ENCODE measurements around the gene HDAC4. TPM values are rescaled to one million over a fixed set of nuclear protein-coding genes. Genes with fewer than 3 reads are reported as not detected.

Gene HDAC4
- total RNA-seq, 1 experiment from 2014 or later: 47.6 TPM

DNA sequence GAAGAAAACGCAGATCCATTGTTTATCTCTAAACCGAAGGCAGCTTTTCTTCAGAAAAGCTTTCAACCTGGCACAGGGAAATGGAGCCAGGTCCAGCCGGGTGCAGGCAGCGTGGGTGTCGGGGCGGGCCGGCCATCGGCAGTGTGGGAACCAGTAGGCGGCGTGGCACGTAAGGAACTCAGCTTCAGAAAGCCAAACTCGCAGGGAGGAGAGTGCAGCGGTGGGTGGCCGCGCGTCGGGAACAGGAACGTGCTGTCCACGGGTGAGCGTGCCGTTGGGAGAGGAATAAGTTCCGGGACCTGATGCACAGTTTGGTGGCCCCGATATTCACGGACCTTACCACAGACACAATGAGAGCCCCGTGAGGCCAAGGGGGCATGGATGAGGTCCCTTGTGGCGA lies 282.6 kb downstream of the HDAC4 start (continued):
- no peak for TF ChIP-seq ZNF274 (IDR thresholded peaks at IDR 0.05; ENCODE audit: low read depth, low read length)

- Histone ChIP-seq H3K9me2 (ENCODE audit: insufficient read depth) (no peaks in the 10 kb centered on the region), H3K9ac (ENCODE audit: low read length) (no peak overlapping the region), H3K27ac (ENCODE audit: low read depth, low read length) (no peak overlapping the region), H3K4me2 (ENCODE audit: low read length) (no peak overlapping the region), H3K36me3 (ENCODE audit: control insufficient read depth in 1 of 2, insufficient read depth in 2 of 2, low read length in 2 of 2) (no peaks in the 10 kb centered on the region), H2AFZ (ENCODE audit: low read depth, low read length, poor library complexity, severe bottlenecking) (no peak overlapping the region), H3K79me2 (ENCODE audit: insufficient read depth, low read length) (no peaks in the 10 kb centered on the region), H3K27me3 (ENCODE audit: insufficient read depth, low read length) (no peaks in the 10 kb centered on the region), H3K9me3 (ENCODE audit: control insufficient read depth in 1 of 2, insufficient read depth in 1 of 2, low read depth in 1 of 2, low read length in 2 of 2) (no peaks in the 10 kb centered on the region), H4K20me1 (ENCODE audit: insufficient read depth) (no peaks in the 10 kb centered on the region), H3K4me3 (replicated peaks in 1 of 2; ENCODE audit: low read depth in 1 of 2, low read length in 2 of 2) (no peak overlapping the region), H3K4me1 (ENCODE audit: control insufficient read depth in 1 of 2, insufficient read depth in 2 of 2, low read length in 2 of 2) (no peaks in the 10 kb centered on the region)
- intact Hi-C loops (cut with micrococcal nuclease): no loop called here
- ATAC-seq (no peak), DNase-seq (ENCODE audit: low read depth, low spot score) (no peak)
- TF ChIP-seq, protein P1, sequence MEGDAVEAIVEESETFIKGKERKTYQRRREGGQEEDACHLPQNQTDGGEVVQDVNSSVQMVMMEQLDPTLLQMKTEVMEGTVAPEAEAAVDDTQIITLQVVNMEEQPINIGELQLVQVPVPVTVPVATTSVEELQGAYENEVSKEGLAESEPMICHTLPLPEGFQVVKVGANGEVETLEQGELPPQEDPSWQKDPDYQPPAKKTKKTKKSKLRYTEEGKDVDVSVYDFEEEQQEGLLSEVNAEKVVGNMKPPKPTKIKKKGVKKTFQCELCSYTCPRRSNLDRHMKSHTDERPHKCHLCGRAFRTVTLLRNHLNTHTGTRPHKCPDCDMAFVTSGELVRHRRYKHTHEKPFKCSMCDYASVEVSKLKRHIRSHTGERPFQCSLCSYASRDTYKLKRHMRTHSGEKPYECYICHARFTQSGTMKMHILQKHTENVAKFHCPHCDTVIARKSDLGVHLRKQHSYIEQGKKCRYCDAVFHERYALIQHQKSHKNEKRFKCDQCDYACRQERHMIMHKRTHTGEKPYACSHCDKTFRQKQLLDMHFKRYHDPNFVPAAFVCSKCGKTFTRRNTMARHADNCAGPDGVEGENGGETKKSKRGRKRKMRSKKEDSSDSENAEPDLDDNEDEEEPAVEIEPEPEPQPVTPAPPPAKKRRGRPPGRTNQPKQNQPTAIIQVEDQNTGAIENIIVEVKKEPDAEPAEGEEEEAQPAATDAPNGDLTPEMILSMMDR (IDR thresholded peaks at IDR 0.05 in 2 of 3, conservative IDR thresholded peaks at IDR 0.05 in 1 of 3; ENCODE audit: borderline replicate concordance in 1 of 3, insufficient read depth in 1 of 3, low read depth in 2 of 3, low read length in 2 of 3): no peak
- TF ChIP-seq ZFX (IDR thresholded peaks at IDR 0.05) (no peak), SP1 (IDR thresholded peaks at IDR 0.05; ENCODE audit: low read depth) (no peak)
- ChIA-PET CTCF (no interaction called here), POLR2A (no interaction called here), RAD21 (ENCODE audit: low non-redundant PET in 1 of 2, low total read pairs in 2 of 2, uncharacterized antibody in 2 of 2, unreplicated experiment in 2 of 2) (no interaction called here)
- BruUV-seq (replicated peaks): no TSS peak
These were observed 283.0 kb downstream of the HDAC4 start for GRCh38 chr2:239117831-239118230.

DNA sequence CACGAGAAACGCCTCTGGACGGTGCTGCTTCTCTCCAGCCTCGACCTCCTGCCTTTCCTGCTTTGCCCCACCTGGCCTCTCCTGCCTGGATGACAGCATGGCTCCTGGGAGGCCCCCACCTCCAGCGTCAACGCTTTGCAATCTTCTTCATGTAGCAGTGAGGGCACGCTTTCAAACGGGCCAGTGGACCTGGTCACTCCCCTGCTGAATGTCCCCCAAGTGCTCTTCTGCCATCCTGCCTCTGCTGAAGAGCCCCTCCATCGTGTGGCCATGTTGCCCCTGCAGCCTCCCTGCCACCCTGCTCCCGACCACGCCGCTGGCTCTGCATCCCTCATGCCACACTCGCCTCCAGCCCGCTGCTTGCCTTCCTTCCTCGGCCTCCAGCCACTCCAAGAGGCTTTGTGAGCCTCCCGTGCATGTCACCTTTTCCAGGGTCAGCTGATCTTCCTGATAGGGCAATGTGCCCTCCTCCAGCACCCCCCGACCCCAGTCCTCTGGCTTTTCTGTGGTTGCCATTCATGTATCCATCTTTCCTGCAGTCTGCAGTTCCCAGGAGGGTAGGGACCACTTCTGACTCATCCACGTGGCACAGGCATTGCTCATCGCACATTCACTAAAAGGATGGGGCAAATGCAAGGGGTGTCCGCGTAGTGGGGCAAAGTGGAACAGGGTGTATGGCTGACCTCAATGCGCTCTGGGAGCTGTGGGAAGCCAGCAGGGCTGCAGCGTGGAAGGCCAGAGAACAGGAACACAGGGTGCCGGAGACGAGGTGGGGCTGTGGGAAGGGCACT lies 284.2 kb downstream of the HDAC4 start:
- no TSS peak for BruUV-seq (replicated peaks)
- ChIA-PET RAD21 (ENCODE audit: low non-redundant PET in 1 of 2, low total read pairs in 2 of 2, uncharacterized antibody in 2 of 2, unreplicated experiment in 2 of 2) (no interaction called here), CTCF (interaction anchor here (0.7 kb wide), 1 partner anchor 836 kb away, joined by 3 read pairs; no protein-coding TSS in a partner anchor), POLR2A (no interaction called here)
- Histone ChIP-seq H4K20me1 (ENCODE audit: insufficient read depth) (no peaks in the 10 kb centered on the region), H3K9ac (ENCODE audit: low read length) (no peak overlapping the region), H3K4me3 (replicated peaks in 1 of 2; ENCODE audit: low read depth in 1 of 2, low read length in 2 of 2) (no peak overlapping the region), H3K9me2 (ENCODE audit: insufficient read depth) (no peaks in the 10 kb centered on the region), H3K27me3 (ENCODE audit: insufficient read depth, low read length) (no peaks in the 10 kb centered on the region), H3K27ac (ENCODE audit: low read depth, low read length) (no peak overlapping the region), H3K79me2 (ENCODE audit: insufficient read depth, low read length) (no peaks in the 10 kb centered on the region), H3K36me3 (ENCODE audit: control insufficient read depth in 1 of 2, insufficient read depth in 2 of 2, low read length in 2 of 2) (no peaks in the 10 kb centered on the region), H2AFZ (ENCODE audit: low read depth, low read length, poor library complexity, severe bottlenecking) (no peak overlapping the region), H3K9me3 (ENCODE audit: control insufficient read depth in 1 of 2, insufficient read depth in 1 of 2, low read depth in 1 of 2, low read length in 2 of 2) (no peaks in the 10 kb centered on the region), H3K4me2 (ENCODE audit: low read length) (no peak overlapping the region), H3K4me1 (ENCODE audit: control insufficient read depth in 1 of 2, insufficient read depth in 2 of 2, low read length in 2 of 2) (no peaks in the 10 kb centered on the region)
- TF ChIP-seq EGR1 (IDR thresholded peaks at IDR 0.05; ENCODE audit: low read depth) (no peak), ZFX (IDR thresholded peaks at IDR 0.05) (no peak), FOSL1 (IDR thresholded peaks at IDR 0.05; ENCODE audit: low read depth) (no peak), RAD21 (IDR thresholded peaks at IDR 0.05; ENCODE audit: low read depth) (no peak), ATF3 (IDR thresholded peaks at IDR 0.05) (no peak), EZH2 (IDR thresholded peaks at IDR 0.05) (no peak)
- TF ChIP-seq, protein P2, sequence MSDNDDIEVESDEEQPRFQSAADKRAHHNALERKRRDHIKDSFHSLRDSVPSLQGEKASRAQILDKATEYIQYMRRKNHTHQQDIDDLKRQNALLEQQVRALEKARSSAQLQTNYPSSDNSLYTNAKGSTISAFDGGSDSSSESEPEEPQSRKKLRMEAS (IDR thresholded peaks at IDR 0.05): no peak
- DNase-seq (ENCODE audit: low read depth, low spot score) (no peak), ATAC-seq (no peak)
- intact Hi-C loops (cut with micrococcal nuclease): no loop called here
